G401 (cell line): ENCODE measurements around the gene IL19. TPM values are rescaled to one million over a fixed set of nuclear protein-coding genes. Genes with fewer than 3 reads are reported as not detected.

Source experiments
- DNase-seq: peaks from one replicate; pipeline ENCODE4 v3.0.0-alpha.2; 2015; ENCODE audit warnings: low spot score
- in situ Hi-C: cut with HindIII; loops from 2 replicates; pipeline ENCODE4 v1.10.0; 2016; ENCODE audit warnings: low sequenced_read_pairs, mixed read lengths
- total RNA-seq: library from RNA; depleted of rRNA; stranded (reverse); fragments of >200 nt; shearing (Covaris generic); gene quantifications from 2 replicates; pipeline ENCODE4 v1.2.3, GENCODE V29; 2014; rRNA removed

Gene IL19, protein sequence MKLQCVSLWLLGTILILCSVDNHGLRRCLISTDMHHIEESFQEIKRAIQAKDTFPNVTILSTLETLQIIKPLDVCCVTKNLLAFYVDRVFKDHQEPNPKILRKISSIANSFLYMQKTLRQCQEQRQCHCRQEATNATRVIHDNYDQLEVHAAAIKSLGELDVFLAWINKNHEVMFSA
- total RNA-seq, result not detected in 2 replicates

DNA sequence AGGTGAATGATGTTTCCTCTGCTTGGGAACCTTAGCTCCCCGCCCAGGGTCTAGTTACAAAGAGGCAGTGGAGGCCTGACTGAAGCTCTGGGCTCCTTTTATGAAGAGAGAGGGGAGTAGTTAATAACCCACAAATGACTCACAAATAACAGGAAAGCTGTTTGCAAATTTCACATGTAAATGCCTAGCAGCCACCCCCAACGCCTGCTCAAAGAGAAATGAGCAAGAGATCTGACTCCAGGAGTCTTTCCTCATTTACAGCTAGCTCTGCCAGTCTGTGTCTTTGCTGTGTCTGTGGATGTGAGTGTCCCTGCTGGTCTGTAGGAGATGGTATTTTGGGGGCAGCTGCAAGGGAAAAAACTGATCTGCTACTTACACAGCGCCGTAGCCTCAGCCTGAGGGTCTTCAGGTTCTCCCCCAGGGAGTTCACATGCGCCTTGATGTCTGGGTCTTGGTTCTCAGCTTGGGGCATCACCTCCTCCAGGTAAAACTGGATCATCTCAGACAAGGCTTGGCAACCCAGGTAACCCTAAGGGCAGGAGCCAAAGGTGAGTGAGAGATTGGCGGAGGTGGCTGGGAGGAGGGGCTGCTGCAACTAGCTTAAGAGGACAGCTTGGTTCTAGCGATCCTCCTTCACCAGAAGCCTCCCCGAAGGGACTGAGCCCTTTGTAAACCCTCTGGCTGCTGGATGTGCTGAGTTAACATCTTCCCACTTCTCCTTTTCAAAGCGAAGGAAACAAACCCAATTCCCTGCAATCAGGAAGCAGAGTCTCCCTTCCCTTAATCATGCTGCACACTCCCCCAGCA is at the start of gene IL19:
Gene IL19 (plus strand): TSS at position 243 of the 807 bp plus-strand sequence. CDS start 65,890 bp downstream, outside the sequence.
- in situ Hi-C loops, result no loop called here
- no peak for DNase-seq

DNA sequence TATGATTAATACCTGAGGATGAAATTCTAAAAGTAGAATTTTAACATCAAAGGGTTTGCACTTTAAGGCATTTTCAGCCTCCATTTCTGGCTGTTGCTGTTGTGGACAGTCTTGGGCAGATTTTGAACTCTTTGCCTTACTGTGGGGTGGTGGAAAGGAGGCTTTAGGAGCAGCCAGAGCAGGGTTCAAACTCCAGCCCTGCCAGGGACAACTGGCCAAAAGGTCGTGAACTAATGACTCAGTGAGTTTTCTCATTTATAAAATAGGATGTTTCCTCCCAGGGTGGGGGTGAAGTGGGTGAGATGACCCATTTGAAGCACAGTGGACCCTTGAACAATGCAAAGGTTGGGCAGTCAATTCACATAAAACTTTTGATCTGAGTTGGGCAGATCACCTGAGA is 49.1 kb upstream of the IL19 start:
- in situ Hi-C loops, result no loop called here
- DNase-seq, result no peak

DNA sequence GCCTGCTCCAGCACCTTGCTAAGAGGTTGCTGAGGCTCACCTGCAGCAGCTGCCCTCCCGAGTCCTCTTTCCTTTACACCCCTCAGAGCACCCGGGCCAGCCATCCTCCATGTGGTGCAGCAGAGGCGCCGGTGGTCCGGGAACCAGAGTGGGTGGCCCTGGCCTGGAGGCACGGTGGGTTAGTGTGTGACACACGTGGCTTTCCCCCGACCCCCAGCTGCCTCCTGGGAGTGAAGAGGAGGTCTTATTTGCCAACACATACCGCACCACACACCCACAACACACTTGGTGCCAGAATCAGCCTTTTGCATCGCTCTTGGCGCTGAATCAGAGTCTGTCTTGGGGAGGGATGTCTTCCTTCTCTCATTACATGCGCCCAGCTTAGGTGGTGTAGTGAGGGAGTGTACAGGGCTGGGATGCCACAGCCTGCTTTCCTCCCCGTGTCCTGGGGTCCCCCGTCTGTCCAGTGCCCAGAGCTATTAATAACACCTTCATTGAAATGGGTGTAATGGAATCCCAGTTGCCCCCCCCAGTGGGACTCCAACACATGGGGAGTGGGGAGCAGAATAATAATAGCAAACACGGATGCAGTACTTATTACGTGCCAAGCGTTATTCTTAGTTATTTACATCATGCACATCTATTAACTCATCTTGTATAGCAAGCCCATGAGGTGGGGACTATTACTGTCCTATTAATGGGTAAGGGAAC is 47.7 kb upstream of the IL19 start:
- DNase-seq, result no peak
- in situ Hi-C loops, result no loop called here

DNA sequence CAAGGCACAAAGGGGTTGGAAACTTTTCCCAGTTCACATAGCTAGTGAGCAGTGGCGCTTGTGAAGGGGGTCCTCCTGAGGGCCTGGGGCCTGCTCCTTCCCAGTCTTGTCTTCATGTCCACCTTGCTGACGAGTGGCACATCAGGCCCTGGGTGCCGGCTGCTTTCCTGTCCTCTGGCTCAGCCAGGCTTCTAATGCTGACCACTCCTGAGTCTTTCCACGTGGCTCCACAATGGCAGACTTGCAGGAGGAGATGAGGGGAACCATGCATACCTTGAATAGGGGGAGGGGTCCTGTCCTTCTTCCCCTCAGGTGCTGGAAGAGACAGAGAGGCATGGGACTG is 47.1 kb upstream of the IL19 start:
- no peak for DNase-seq
- in situ Hi-C loops, result no loop called here

DNA sequence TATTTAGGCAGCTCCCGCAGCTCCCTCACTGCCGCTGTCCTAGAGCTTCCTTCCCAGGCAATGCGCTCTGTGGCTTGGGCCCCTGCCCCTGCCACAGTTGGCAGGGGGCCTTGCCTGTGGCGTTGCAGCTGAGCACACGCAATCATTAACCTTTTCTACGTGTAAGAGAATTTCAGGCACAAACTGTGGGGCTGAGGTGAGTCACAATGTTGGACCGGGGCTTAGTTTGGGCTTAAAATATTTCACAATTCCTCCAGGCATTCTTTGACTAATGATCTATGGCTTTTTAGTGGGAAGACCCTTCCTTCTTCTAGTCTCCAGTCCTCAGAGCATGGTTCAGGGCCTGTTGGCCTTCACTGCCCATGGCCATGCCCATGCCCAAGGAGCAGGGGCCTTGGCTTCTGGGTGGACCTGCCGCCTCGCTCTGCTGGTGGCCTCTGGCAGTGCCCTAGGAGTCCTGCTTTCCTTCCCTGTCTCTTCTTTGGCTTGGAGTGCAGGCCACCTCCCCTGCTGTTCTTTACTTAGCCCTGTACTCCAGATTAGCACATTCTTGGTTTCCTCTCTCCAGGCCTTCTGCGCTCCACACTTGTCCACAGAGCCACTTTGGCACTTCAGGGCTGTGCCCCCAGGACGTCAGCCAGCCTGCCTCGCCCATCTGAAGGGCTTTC is 46.6 kb upstream of the IL19 start:
- in situ Hi-C loops, result no loop called here

DNA sequence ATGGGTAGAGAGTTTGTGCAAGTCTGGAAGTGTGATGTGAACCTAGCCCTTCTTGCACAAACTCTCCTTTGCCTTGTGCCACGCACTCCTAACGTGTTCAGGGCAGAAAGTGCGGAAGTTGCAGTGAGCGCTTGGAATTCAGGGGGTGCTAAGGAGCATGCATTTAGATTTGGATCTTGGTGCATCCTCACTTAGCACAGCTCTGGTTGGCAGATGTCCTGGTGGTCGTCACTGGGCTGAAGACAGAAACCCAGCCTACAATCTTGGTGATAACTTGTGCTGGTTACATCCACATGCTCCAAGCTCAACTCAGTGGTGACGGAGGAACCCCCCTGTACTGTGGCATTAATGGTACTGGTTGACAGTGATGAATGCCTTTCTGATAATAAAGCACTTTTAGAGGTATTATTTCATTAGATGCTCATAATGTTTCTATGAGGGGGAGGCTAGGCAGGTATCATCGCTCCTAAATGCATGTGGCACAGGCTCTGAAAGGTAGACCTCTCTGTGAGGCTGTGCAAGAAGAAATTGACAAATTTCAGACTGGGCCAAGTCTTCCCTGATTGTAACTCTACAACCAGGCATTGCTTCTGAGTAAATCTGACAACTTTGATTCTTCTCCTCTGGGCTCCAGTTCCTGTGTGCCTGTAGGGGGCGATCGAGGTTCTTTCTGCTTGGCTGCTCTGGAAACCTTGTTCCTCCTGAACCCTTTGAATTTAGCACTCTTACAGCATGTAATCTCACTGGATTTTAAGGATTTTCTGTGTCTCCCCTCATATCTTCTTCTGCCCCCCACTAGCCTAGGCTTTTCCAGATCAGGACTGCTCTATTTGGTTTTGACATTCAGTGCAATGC is 45.2 kb upstream of the IL19 start:
- in situ Hi-C loops, result no loop called here
- DNase-seq, result peak; percentile 49

More for the DNA sequence above, 46.6 kb upstream of the IL19 start:
- no peak for DNase-seq

DNA sequence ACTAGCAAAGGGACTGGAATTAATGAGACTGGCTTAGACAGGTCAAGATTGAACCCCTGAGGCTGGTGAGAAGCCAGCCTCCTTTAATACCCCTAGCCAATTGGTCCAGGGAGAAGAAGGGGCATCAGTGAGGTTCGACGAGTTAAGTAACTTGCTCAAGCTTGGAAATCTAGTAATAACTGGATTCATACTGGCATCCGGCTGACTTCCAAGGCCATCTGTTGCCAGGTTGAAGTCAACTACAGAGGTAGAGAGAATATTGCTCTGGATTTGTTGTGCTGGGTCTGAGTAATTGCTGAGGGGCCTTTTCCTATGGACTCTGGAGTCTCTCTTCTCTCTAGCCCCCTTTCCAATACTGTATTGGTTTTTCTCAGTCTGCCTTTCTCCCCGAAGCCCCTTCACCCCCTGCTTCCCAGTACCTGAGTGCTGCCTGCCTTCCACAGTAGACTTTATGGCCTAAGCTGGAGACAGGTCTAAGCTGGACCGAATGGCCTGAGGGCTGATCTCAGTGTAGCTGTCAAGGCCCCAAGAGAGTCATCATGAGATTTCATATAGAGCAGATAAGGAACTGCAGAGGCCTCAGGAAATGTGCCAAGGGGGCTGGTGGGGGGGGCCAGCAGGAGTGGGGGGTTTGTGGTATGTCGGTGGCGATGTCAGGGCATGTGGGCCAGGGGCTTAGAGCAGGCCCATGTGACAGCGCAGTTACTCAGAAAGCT is 42.4 kb upstream of the IL19 start:
- in situ Hi-C loops, result no loop called here
- DNase-seq, result peak; percentile 64

DNA sequence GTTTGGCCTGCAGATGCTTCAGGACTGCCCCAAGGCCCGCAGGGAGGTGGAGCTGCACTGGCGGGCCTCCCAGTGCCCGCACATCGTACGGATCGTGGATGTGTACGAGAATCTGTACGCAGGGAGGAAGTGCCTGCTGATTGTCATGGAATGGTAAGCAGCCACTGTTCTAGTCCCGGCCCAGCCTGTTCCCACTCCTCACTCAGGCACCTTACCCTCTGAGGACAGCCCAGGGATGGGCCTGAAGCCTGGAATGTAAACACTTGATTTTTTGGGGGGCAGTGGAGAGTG is 41.9 kb upstream of the IL19 start:
- DNase-seq, result no peak
- in situ Hi-C loops, result no loop called here

DNA sequence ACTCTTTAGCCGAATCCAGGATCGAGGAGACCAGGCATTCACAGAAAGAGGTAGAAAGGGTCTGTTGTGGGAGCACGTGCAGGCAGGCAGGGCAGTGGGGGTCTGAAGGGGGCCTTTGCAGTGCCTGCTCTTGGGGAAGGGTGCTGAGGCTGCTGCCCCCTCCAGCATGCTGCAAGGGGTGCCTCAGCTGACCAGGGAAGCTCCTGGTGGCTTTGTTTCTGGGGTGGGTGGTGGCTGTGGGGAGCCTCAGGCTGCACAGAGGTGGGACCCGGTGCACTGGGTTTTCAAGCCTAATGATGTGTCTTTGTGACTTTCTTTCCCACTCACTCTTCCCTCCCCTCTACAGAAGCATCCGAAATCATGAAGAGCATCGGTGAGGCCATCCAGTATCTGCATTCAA is 41.5 kb upstream of the IL19 start:
- DNase-seq, result no peak
- in situ Hi-C loops, result no loop called here

DNA sequence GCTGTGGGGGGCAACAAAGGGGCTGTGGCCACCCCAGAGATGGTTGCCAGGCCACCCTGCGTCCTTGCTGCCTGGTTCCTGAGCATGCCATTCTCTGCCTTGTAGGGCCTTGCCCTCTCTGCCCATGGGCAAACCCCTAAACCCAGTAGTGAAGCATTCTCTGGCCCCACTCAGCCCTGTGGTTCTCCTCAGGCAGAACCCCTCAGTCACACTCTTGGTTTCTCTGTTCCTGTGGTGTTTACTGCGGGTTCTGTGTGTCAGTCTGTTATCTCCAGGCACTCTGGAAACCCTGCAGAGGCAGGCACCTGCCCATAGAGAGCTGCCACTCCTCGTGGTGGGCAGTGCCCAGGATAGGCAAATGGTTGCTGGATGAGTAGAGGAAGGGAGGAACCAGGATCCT is 41.1 kb upstream of the IL19 start:
- in situ Hi-C loops, result no loop called here

DNA sequence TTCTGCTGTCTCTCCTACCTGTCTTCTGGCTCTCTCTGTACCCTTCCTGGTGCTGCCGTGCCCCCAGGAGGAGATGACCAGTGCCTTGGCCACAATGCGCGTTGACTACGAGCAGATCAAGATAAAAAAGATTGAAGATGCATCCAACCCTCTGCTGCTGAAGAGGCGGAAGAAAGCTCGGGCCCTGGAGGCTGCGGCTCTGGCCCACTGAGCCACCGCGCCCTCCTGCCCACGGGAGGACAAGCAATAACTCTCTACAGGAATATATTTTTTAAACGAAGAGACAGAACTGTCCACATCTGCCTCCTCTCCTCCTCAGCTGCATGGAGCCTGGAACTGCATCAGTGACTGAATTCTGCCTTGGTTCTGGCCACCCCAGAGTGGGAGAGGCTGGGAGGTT is 38.1 kb upstream of the IL19 start:
- in situ Hi-C loops, result no loop called here
- DNase-seq, result no peak

More for the DNA sequence above, 41.1 kb upstream of the IL19 start:
- no peak for DNase-seq

DNA sequence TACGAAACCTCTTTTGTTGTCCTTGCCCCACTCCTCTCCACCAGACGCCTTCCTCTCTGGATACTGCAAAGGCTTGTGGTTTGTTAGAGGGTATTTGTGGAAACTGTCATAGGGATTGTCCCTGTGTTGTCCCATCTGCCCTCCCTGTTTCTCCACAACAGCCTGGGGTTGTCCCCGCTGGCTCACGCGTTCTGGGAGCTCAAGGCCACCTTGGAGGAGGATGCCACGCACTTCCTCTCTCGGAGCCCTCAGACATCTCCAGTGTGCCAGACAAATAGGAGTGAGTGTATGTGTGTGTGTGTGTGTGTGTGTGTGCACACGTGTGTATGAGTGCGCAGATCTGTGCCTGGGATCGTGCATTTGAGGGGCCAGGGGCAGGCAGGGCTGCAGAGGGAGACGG is 37.6 kb upstream of the IL19 start:
- in situ Hi-C loops, result no loop called here
- no peak for DNase-seq

DNA sequence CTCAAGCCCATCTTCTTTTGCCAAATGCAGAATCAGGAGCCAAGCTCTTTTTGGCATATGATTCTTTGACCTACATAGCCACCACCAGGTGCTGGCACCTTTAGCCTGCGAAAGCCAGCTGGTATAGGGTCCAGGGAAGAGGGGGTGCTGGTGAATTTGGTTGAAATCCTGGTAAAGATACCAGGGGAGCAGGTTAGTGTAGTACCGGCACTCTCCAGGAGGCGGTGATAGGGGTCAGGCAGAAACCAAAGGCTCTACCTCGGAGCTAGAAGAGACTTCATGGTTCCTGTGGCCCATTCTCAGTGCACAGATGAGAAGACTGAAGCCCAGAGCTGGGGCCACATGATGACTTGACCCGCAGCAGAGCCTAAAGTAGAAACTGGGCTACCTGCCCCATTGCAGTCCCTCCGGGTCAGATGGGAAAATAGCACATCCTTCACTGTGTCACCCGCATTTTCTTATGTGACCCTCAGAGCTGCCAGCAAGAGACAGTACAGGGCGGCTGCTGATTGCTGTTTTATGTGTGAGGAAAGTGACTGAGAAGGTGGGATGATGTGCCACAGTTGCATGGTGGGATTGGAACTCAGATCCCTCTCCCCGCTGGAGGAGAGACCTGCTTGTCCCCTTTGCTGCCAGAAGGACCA is 36.0 kb upstream of the IL19 start:
- in situ Hi-C loops, result no loop called here

DNA sequence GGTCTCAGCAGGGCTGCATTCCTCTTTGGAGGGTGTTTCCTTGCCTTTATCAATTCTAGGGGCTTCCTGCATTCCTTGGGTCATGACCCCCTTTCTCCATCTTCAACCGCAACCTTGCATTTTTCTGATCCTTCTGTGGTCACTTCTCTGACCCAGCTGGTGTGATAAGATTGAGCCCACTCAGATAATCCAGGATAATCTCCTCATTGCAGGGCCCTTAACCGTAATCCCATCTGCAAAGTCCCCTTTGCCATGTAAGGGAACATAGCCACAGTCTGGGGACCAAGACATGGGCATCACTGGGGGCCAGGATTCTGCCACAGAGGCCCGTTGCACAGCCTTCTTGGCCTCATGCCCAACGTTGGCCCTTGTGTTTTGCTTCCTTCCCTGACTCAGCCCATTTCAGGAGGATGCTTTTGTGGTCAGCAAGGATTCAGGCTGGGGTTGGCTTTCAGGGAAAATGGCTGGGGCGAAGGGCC is 35.0 kb upstream of the IL19 start:
- DNase-seq, result no peak
- in situ Hi-C loops, result no loop called here

More for the DNA sequence above, 36.0 kb upstream of the IL19 start:
- peak; percentile 75 for DNase-seq

DNA sequence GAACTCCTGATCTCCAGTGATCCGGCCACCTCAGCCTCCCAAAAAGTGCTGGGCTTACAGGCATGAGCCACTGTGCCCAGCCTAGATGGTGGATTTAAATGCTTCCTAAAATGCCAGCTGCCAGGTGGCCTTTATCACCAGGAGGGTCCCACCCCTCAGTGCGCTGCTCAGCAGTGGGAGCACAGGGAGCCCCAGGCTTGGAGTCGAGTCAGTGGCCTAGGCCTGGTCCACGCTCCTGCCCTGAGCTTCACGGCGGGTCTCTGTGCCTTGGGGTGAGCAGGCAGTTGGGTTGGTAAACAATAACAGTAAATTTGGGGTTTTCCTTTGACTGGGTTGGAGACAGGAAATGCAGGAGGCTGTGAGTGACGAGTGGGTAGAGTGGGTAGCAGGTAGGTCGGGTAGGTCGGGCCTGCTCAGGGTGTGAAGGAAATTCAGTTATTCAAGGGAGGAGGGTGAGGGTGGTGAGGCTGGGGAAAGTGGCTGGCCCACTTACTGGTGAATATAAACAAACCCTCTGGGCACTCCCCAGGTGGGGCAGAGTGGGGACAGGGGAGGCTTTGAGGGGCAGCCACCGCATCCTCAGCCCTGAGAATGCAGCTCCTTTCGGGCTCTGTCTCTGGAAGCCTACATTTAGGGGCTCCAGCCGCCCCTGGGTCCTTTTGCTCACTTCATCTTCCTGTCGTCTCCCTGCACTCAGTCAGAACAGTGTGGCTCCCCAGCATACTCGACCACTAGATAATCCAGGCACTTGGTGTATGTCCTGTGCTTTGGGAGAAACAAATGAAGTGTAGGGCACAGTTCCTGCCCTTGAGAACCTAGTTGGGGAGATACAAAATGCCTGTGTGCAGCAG is 33.5 kb upstream of the IL19 start:
- in situ Hi-C loops, result no loop called here
- DNase-seq, result no peak

DNA sequence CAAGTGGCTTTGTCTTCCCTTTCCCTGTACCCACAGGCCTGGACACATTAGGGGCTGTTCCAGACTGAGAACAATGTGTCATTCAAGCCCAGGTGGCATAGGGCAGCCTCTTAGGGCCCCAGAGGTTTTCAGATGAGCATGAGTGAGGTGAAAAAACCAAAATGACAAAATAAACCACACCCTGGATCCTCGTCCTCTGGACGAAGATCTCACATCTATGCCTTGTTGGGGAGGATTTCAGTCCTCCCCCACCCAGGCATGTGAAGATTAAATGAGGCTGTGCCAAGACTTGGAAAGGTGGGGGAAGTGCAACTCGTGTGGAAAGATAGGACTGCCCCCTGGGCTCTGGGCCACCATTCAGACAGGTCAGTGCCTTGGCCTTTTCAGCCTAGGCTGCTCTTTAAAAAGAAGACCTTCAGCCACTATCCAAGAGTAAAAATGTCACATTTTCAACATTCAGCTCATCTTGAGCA is 32.8 kb upstream of the IL19 start:
- in situ Hi-C loops, result no loop called here
- no peak for DNase-seq
